Kidney epithelial cell (primary cell): Measurements from ENCODE around the gene B3GAT2. TPM values are rescaled to one million over a fixed set of nuclear protein-coding genes. Genes with fewer than 3 reads are reported as not detected.

Experiments
- DNase-seq: peaks from one replicate; pipeline ENCODE4 v3.0.0-alpha.2; 2010; ENCODE audit warnings: low read depth
- H3K27me3 ChIP-seq: 2 replicates; pipeline ENCODE4 v1.6.0; 2011; ENCODE audit warnings: low read length; ENCODE audit not compliant: control insufficient read depth, insufficient read depth
- H3K36me3 ChIP-seq: 2 replicates; pipeline ENCODE4 v1.5.1; 2011; ENCODE audit warnings: low read length; ENCODE audit not compliant: control insufficient read depth, insufficient read depth
- H3K4me3 ChIP-seq: 2 replicates; pipeline ENCODE4 v1.5.1; 2011; ENCODE audit warnings: low read depth, mild to moderate bottlenecking, control low read depth, low read length
- total RNA-seq: library from RNA; depleted of rRNA; stranded (reverse); fragments of >200 nt; gene quantifications from 2 replicates; pipeline ENCODE4 v1.2.3, GENCODE V29; 2015
- TF ChIP-seq, protein P1 (sequence below): IDR thresholded peaks from 2 replicates; pipeline ENCODE4 v1.5.1; 2011; ENCODE audit warnings: mild to moderate bottlenecking, moderate library complexity, low read length, control low read depth, inconsistent platforms; ENCODE audit not compliant: insufficient read depth, poor library complexity, severe bottlenecking

B3GAT2 gene
- total RNA-seq, 1 donor from 2014 or later, result not detected

DNA sequence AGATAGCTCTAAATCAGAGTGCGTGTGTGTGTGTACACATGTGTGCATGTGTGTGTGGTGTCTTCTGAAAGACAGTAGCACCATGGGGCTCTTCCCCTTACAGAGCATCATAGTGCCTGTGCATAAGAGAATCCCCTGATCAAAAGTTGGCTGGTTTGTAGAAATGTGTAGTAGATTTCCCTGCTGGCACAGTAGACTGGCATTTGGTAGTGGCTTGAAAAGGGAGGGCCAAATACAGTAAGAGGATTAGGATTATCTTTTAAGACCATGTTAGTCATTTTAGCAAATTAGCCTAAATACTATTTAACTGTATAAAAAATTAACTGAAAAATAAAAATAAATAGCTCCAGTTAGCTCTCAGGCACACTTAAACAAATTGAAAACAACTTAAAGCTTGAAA lies 112.6 kb downstream of the B3GAT2 start:
- no peaks in the 10 kb centered on the region for H3K36me3 ChIP-seq
- no peaks in the 10 kb centered on the region for H3K27me3 ChIP-seq
- TF ChIP-seq, protein P1, sequence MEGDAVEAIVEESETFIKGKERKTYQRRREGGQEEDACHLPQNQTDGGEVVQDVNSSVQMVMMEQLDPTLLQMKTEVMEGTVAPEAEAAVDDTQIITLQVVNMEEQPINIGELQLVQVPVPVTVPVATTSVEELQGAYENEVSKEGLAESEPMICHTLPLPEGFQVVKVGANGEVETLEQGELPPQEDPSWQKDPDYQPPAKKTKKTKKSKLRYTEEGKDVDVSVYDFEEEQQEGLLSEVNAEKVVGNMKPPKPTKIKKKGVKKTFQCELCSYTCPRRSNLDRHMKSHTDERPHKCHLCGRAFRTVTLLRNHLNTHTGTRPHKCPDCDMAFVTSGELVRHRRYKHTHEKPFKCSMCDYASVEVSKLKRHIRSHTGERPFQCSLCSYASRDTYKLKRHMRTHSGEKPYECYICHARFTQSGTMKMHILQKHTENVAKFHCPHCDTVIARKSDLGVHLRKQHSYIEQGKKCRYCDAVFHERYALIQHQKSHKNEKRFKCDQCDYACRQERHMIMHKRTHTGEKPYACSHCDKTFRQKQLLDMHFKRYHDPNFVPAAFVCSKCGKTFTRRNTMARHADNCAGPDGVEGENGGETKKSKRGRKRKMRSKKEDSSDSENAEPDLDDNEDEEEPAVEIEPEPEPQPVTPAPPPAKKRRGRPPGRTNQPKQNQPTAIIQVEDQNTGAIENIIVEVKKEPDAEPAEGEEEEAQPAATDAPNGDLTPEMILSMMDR, result no peak
- H3K4me3 ChIP-seq, result no peak overlapping the region
- DNase-seq, result no peak

DNA sequence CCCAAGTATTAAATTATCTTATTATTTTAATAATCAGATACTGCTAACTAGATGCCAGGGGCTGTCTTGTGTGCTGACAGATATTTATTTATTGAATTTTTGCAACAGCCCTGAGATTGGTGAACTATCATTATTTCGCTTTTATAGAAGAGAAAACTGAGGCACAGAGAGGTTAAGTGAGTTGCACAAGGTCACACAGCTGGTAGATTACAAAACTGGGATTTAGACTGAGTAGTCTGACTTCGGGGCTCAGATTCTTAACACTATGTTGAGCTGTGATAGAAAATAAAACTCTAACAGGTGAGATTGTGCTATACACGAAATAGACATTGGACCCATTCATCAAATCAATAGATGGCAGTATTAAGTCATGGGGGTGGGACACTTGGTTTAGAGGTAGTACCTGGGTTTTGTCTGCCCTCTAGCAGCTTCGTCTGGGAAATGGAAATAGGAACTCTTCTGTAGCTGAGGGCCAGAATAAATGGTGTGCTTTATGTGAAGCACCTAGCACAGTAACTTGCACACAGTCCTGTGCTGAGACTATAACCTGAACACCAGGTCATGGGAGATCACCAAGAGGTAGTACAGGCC lies 113.4 kb downstream of the B3GAT2 start:
- no peaks in the 10 kb centered on the region for H3K27me3 ChIP-seq
- TF ChIP-seq, protein P1, result no peak
- no peaks in the 10 kb centered on the region for H3K36me3 ChIP-seq

DNA sequence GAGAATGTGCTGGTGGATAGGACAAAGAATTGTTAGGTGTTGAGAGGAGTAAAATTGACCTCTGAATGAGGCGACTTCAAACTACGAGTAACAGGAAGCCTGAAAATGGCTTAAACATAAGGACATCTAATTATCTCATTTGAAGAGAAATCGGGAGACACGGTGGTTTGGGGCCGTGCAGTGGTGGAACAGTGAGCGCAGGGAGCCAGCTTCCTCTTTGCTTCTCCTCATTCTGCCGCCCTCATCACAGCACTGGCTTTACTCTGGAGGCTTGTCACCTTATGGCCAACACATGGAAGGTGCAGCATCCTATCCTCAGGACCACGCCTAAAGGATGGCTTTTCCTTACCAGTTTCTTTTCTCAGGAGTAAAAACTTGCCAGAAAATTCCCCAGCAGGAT lies 114.3 kb downstream of the B3GAT2 start:
- no peaks in the 10 kb centered on the region for H3K36me3 ChIP-seq
- H3K4me3 ChIP-seq, result no peak overlapping the region
- DNase-seq, result no peak
- TF ChIP-seq, protein P1, result no peak
- H3K27me3 ChIP-seq, result no peaks in the 10 kb centered on the region

More for the DNA sequence above, 113.4 kb downstream of the B3GAT2 start:
- no peak for DNase-seq
- H3K4me3 ChIP-seq, result no peak overlapping the region

DNA sequence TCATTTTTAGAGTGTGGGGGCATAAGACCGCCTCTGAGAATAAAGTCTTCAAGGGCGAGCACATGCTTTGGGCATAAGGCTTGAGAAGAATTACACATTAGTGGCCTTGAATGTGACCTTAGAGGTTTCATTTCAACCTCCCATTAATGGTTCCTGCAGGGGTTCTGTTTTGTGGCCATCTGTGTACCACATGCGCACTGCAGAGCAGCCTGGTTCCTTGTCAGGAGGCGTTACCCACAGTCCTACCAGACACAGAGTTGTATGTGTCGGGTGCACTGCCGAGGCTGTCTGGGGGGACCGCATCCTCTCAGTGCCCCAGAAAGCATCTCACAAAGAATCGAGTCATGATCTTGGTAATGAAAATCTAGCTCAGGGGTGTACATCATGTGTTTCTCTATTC lies 115.7 kb downstream of the B3GAT2 start:
- Histone ChIP-seq H3K4me3 (no peak overlapping the region), H3K36me3 (no peaks in the 10 kb centered on the region), H3K27me3 (no peaks in the 10 kb centered on the region)
- no peak for DNase-seq
- TF ChIP-seq, protein P1, result no peak

DNA sequence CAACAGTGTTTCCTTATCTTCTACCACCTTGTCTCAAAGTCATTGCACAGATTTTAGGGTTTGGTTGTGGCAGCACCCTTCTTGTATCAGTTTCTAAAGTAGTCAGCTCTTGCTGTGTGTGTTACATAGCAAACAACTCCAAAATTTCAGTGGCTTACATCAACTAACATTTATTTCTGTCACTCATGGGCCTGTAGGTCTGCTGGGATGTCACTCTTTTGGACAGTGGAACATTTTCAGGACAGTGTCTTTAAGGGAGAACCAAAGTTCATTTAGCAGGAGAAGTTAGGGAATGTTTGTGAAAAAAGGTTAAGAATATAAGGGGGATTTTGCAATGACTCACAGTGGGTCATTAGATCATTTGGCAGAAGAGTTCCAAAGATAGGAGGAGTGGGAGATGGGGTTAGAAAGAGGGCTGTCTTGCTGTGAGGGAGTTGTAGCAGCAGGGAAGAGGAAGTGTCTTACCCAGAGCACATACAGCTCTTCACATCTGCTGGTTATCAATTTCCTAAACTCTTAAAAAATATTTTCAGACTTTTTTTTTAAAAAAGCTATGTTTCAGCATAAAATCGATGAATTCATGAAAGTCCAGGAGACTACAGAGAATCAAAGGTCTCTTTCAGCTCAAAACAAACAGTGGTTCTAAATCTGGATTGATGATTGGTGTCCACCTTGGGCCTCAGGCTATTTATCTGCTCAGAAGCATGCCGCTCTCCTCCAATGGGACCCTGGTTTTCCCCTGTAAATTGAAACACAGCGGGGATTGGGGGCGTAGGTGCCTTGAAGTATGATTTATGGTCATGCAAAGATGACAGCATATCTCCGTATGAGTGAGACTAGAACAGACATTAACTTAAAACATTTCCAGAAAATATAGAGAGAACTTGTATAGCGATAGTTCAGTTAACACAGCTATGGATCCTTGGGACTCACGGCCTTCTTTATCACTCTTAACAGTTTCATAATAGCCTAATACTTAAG lies 117.3 kb downstream of the B3GAT2 start:
- DNase-seq, result no peak
- no peaks in the 10 kb centered on the region for H3K36me3 ChIP-seq
- H3K27me3 ChIP-seq, result no peaks in the 10 kb centered on the region
- TF ChIP-seq, protein P1, result no peak
- H3K4me3 ChIP-seq, result no peak overlapping the region
